ENCODE measurements around the gene CEP89.
"Not testable (repeated sequence)": the region's sequence is repeated elsewhere in the genome, so short reads cannot be mapped to it uniquely, and the experiment has no call there.

The CEP89 gene

DNA sequence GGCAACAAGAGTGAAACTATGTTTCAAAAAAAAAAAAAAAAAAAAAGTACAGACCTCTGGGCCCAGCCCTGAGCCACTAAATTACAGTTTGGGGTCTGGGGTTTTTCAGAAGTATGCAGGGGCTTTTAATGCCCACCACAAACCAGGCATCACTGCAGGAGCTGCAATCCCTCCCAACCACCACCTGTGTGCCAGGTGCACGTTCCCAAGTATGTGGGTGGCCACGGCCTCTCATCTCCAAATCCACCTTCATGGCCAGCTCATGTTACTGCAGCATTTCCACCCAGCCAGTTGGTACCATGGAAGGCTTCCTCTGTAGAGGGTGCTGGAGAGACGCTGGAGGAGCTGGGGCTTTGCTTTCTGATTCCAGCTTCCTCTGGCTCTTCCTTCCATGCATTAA, 26.5 kb downstream of the CEP89 start:
- DNase-seq = no peak

DNA sequence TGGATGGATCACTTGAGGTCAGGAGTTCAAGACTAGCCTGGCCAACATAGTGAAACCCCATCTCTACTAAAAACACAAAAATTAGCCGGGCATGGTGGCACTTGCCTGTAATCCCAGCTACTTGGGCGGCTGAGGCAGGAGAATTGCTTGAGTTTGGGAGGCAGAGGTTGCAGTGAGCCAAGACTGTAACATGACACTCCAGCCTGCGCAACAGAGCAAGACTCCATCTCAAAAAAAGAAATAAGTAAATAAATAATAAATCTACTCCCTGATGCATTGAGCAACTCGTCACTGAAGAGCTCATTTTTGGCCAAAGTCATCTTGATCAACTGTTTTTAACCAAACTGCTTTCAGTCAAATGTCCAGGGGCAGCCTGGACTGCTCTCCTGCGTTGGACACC, 30.5 kb downstream of the CEP89 start:
- not testable (repeated sequence) for DNase-seq

DNA sequence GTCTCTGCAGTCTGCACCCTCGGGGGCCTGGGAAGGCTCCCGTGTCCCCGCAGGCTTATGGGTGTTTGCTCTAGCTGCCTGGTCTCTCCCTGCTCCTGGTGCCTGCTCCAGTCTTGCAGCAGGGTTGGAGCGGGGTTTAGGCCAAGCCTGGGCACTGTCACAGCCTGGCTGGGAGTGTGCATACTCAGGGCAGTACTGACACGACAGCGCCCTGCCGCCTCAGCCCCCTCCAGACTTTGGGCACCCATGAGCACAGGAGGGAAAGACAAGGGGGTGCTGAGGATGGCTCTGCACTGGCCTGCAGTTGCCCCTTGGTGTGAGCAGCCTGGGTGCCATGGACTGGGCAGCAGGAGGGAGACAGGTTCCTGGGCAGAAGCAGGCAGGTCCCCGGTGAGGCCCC, 35.7 kb downstream of the CEP89 start:
- no peak for DNase-seq

DNA sequence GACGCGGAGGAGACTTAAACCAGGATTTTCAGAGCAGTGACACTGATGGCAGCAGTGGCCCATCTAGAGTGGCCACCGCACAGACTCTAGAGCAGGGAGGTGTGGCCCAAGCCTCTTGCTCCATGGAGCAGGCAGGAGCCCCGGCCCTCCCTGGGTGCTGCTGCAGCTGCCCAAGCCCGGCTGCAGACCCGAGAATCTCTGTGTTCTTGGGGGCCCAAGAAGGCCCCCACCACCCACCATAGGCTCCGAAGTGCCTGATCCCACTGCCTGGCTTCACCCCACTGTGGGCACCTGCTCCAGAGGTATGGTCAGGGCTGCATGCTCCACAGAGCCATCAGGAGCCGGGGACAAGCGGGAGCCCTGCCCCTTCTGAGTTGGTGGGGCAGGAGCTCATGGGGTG, 36.1 kb downstream of the CEP89 start:
- no peak for DNase-seq

DNA sequence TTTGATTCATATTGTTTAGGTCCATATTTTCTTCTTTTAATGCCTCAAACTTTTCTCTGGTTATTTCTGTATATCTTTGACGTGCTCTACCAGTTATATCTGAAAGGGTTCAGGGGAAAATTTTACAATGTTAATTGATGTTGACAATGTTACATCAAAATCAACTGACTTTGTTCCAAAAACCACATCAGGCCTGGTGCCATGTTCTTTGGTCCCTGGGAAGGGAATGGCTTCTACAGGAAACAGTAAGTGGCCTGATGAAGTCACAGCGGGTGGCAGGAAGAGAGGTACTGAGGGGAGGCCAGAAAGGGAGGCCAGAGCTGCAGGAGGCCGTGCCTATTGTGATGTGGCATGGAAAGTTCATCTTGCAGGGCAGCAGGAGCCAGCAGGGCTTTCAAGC, 38.2 kb downstream of the CEP89 start:
- no peak for DNase-seq

DNA sequence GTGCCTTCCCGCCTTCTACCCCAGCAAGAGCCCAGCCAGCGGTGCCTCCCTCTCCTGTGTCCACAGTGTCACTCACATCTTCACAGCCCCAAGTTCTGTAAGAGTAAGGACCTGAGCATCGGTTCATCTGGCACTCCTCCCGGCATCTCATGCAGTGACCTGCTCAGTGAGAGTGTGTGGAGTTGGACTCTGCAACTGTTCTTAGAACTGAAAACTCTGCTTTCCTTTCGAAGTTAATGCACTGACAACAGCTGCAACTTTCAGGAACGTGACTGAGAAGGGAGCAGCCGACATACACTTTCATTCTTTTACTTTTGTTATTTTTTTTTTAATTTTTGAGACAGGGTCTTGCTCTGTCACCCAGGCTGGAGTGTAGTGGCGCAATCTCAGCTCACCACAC, 41.2 kb downstream of the CEP89 start:
- DNase-seq = no peak

DNA sequence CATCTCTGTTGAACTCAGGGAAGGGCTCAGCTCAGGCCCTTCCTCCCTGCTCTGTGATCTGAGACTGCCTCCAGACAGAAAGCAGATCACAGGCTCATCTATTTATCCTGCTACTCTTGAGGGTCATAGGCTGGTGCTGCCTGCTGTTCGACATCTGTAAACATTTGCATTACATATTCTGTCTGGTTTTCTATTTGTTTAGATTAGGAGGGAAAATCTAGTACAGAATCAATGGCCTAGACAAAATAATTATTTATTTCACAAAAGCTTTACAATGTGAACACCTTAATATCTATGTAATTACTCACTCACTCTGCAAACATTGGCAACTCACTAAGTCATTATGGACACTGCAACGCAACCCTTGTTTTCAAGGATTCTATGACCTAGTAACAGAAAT, 43.0 kb downstream of the CEP89 start:
- DNase-seq = no peak

DNA sequence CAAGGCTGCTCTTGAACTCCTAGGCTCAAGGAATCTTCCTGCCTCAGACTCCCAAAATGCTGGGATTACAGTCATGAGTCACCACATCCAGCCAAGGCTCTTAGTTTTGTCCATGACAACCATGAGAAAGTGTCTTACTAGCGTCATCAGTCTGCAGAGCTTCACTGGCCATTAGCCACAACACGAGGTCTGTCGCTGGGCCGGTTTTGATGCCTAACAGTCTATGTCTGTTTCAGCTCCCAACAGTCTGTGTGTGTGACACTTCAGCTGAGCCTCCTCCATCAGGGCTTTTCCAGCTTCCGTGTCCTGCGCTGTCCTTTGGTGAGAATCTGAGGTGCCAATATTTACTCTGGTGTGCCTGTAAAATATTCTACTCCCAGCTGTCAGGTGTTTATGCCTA, 47.6 kb downstream of the CEP89 start:
- no peak for DNase-seq

DNA sequence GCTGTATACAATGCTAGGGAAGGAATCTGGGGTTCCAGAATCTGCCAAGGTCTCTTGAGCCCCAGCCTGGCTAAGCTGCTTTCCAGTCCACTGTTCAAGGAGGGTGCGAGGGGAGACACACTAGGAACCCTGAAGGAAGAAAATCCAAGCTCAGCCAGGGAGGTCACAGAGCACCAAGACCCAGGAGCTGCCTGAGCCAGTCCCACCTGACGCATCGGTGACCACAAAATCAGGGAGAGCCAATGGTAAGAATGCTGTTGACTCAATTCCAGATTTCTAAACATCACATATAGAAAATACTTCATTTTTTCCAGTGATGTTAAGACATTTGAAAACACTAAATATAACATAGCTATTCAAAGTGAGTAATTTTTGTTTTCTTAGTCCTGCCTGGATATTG, 50.1 kb downstream of the CEP89 start:
- peak; percentile 11 for DNase-seq

DNA sequence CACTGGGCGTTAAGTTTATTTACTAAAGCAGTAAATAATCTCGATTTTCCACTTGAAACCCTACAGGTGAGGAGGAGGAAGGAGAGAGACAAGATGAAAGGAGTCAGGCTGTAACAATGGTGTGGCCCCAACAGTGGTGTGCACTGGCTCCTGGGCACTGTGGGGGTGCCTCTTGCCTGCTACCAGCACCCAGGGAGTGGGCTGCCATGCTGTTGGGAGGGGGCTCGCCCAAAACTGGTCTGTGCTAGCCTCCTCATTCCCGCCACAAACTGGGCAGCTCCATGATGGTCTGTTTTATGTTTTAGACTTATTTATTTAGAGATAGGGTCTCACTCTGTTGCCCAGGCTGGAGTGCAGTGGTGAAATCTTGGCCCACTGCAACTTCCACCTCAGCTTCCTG, 52.4 kb downstream of the CEP89 start:
- no peak for DNase-seq

DNA sequence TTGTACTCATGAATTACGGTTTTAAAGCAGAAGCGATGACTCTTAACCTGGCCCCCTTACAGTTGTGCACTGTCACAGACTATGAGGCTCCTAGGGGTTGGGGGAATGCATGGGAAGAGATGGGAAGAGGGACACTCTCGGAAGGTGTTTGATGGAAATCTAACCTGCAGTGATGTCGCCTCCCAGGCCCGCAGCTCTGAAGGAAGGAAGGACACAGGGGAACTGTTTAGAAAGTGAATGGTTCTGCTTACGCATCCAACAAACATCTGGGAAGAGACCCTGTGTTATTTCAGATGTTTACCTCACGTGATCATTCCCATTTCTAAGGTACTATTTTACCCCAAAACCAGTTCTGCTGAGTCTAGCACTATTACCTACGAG, 54.2 kb downstream of the CEP89 start:
- no peak for DNase-seq

DNA sequence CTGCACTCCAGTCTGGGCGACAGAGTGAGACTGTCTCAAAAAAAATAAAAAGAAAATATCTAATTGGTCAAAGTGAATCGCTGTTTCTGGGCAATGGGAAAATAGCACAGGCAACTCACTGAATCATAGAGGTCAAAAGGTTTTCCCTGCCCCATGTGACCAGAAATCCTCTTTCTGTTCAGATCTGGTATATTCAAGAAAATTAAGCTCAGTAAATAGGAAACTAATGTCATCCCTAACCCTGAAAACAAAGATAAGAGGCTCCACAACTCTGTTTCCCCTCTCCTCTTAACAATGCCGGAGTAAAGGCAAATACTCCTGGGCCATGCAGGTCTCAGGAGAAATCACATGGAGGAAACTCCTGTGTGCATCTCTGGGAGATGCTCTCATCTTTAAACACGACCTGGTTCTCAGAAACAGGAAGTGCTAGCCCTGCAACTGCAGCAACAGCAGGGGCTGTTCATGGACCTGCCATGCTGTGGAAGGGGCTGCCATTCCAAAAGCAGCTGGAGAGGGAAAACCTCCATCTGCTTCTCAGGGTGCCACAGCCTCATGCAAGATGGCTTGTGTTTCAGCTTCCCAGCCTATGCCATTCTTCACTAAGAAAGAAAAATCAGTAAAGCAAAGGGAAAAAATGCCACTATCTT, 54.7 kb downstream of the CEP89 start:
- no peak for DNase-seq

DNA sequence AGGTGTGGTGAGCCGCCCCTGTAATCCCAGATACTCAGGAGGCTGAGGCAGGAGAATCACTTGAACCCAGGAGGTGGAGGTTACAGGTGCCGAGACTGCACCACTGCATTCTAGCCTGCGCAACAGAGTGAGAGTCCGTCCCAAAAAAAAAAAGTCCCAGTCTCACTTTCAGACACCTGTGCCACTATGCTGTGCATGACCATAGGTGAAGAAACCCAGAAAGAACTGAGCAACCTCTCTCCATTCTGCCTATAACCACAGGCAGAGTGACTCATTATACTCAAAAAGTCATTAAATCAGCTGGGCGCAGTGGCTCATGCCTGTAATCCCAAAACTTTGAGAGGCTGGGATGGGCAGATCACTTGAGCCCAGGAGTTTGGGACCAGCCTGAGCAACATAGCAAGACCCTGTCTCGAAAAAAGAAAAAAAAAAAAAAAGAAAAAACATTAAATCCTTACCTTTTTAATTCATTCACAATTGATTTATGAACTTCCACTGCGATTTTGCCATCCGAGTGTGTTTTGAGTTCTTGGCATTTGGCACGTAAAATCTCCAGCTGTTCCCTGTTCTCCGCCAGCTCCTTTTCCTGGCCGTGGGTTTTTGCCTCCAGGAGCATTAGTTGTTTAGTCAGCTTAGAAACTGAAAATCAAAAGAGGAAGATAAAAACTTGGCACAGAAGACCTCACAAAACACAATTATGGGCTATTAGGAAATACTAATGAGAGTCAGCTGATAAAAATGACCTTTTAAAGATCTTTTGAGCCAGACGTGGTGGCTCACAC, 56.7 kb downstream of the CEP89 start:
- DNase-seq = no peak

DNA sequence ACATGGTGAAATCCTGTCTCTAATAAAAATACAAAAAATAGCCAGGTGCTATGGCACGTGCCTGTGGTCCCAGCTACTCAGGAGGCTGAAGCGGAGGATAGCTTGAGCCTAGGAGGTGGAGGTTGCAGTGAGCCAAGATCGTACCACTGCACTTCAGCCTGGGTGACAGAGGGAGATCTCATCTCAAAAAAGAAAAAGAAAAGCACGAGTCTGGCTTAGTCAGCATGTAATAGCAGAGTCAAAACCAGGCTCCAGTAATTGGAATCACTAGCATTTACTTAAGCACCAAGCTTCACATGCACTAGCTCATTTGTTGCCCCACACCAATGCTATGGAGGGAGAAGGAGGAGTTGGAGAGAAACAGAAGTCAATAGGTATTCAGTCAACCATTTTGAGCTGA, 60.3 kb downstream of the CEP89 start:
- no peak for DNase-seq

DNA sequence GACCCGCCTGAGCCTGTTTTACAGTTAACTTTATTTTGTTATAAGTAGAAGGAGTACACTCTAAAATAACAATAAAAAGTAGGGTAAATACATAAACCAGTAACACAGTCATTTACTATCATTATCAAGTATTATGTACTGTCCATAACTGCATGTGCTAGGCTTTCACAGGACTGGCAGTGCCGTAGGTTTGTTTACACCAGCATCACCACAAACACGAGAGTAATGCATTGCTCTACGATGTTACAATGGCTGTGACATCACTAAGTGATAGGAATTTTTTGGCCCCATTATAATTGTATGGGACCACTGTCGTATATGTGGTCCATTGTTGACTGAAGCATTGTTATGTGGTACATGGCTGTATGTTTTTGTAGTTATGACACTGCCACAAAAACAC, 60.9 kb downstream of the CEP89 start:
- DNase-seq = no peak

DNA sequence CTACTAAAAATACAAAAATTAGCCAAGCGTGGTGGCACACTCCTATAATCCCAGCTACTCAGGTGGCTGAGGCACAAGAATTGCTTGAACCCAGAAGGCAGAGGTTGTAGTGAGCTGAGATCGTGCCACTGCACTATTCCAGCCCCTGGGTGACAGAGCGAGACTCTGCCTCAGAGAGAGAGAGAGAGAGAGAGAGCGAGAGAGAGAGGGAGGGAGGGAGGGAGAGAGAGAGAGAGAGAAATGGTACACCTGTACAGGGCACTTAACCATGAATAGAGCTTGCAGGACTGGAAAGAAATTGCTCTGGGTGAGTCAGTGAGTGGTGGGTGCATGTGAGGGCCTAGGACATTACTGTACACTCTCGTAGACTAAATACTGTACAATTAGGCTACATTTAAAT, 61.7 kb downstream of the CEP89 start:
- DNase-seq = no peak

DNA sequence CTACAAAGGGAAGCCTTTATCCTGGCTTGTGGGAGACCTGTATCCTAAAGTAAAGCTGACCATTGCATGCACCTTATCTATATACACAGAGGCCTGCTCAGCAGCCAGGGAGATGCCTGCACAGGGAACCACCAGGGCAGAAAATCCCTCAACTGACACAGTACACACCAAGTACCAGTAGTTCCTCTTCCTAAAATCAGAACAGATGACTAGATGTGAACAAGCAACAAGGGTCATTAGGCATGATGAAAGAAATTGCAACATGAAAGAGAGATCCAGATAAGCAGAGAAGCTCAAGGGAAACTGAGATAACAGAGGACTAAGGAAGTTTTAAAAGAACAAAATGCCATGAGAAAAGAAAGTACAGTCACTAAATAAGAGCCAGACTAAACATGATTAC, 62.5 kb downstream of the CEP89 start:
- no peak for DNase-seq

DNA sequence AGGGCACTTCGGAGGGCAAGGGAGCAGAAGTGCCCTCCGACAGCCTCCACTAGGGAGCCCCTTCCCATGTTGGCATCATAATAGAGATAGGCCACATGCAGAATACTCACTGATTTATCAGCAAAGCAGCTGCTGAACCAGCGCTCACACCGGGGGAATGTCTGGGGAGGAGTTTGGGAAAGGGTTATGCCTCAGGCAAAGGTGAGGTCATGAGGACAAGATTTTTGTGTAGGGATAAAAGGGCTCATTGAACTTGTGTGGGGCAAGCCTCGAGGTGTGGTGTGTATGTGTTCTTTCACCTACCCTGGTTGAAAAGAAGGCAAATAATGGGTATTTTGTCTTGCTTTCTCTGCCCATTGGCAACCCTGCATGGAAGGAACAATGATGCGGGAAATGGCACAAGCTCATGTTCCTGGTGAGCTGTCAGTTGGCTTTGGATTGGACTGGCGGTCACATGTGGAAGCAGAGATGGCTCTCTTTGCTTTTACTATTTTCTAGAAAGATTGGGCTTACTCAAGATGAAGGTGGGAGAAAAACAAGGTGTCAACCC, 63.0 kb downstream of the CEP89 start:
- no peak for DNase-seq

DNA sequence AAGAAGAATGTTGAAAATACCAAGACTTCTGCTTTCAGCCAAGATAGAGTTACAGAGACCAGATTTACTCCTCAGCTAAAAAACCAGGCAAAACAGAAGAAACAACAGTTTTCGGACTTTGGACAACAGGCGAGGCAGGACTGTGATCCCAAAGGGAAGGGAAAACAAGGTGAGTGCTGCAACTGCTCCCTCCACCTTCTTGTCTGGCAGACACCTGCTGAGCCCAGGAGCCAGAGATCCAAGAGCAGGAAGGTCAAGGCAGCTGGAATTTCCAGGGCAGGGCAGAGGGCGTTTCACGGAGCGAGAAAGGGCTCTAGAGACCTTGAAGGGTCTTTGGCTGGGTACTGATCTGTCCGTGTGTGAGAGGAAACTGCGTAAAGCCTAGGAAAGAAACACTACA, 69.3 kb downstream of the CEP89 start:
- no peak for DNase-seq

DNA sequence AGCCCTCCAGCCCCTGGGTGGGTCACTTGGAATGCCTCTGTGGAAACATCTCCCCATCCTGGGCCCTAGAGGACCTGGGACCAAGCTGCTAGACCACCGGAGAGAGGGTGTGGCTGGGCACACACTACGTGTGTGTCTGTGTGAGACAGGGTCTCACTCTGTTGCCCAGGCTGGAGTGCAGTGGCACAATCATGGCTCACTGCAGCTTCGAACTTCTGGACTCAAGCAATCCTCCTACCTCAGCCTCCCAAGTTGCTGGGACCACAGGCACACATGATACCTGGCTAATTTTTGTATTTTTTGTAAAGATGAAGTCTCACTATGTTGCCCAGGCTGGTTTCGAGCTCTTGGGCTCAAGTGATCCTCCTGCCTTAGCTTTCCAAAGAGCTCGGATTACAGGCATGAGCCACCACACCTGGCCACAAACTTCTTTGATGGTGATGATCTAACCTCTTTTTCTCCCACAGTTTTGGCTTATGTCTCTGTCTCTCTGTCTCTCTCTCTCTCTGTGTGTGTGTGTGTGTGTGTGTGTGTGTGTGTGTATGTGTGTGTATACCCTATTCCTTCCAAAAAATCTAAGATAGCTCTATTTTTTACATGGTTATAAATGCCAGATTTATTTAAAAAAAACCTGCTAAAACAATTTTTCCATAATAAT, 70.1 kb downstream of the CEP89 start:
- DNase-seq = no peak

DNA sequence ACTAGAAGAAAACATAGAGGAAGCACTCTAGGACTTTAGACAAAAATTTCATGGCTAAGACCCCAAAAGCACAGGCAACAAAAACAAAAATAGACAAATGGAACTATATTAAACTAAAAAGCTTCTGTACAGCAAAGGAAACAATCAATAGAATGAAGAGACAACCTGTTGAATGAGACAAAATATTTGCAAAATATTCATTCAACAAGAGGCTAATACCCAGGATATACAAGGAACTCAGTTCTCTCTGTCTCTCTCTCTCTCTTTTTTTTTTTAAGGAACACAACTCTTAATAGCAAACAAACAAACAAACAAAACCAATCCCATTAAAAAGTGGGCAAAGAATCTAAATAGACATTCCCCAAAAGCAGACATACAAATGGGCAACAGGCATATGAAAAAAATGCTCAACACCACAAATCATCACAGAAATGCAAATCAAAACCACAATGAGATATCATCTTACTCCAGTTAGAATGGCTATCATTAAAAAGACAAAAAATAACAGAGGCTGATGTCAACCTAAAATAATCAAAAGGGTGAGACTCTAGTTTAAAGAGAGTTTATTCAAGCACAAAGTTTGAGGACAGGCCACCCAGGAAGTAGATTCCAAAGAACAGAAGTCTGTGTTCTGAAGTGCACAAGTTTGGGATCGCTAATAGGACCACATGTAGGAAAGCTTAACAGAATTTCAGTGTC, 75.1 kb downstream of the CEP89 start:
- DNase-seq = no peak

DNA sequence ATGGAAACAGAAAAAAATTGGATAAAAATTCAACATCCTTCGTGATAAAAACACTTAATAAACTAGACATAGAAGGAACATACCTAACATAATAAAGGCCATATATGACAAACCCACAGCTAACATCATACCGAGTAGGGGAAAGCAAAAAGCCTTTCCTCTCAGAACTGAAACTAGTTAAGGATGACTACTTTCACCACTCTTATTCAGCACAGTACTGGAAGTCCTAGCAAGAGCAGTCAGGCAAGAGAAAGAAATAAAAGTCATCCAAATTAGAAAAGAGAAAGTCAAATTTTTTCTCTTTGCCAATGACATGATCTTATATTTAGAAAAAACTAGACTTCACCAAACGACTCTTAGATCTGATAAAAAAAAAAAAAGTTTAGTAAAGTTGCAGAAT, 76.4 kb downstream of the CEP89 start:
- peak; percentile 46 for DNase-seq

DNA sequence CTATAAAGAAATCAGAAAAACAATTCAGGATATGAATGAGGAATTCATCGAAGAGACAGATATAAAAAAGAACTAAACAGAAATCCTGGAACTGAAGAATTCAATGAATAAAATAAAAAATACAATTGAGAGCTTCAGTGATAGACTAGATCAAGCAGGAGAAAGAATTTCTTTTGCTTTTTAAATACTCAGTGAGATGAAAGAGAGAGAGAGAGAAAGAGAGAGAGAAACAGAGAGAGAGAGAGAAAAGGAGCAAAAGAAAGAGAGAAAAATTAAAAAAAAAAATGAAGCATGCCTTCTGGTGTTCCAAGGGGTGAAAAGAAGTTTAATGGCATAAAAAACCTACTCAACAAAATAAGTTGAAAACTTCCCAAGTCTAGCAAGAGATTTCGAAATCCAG, 80.1 kb downstream of the CEP89 start:
- no peak for DNase-seq

DNA sequence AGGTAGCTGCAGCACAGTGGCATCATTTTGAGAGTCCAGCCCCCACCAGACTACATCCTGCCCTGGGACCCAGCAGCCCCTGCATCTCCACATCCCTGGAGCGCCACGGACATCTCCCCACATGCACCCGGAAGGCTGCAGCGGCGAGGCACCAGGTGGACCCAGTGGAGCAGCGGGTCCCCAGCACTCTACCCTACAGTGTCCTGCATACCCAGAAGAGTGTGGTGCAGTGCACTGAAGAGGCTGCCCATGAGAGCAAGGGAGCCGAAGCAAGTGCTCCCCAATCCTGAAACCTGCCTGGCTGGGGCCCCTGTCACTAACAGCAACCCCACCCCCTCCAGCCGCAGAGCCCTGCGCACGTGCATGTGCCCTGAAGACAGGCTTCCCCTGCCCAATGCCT, 80.9 kb downstream of the CEP89 start:
- no peak for DNase-seq

Data from activated CD4-positive, alpha-beta T cell treated with anti-CD3 and anti-CD28 coated beads, Interleukin-2, Interleukin-6, amounts not matched to agents 100 ng/mL and 50 ng/mL, durations not matched to agents 16 hours and 8 hours (primary cell).